Right lobe of liver (tissue), 4 donors: ENCODE measurements around the gene PHLDA1.

Source experiments
- CTCF ChIP-seq, 4 donors: fragments of 200-600 bp in 3 of 4; fragments of 450-650 bp in 1 of 4; IDR thresholded peaks; one replicate each; pipeline versions ENCODE4 v1.5.1 to v1.8.0; 2016 to 2022; ENCODE audit warnings: antibody characterized with exemption in 4 of 4, mild to moderate bottlenecking in 2 of 4
- POLR2A ChIP-seq: fragments of 450-650 bp; IDR thresholded peaks from one replicate; pipeline ENCODE4 v1.6.1; 2017; ENCODE audit warnings: antibody characterized with exemption, mild to moderate bottlenecking
- donor health status: DM: no; HTN: no; CAD: no.
- donor health status: DM: no; HTN: no; CAD: no.
- donor health status: DM: no; HTN: yes; CAD: no.

DNA sequence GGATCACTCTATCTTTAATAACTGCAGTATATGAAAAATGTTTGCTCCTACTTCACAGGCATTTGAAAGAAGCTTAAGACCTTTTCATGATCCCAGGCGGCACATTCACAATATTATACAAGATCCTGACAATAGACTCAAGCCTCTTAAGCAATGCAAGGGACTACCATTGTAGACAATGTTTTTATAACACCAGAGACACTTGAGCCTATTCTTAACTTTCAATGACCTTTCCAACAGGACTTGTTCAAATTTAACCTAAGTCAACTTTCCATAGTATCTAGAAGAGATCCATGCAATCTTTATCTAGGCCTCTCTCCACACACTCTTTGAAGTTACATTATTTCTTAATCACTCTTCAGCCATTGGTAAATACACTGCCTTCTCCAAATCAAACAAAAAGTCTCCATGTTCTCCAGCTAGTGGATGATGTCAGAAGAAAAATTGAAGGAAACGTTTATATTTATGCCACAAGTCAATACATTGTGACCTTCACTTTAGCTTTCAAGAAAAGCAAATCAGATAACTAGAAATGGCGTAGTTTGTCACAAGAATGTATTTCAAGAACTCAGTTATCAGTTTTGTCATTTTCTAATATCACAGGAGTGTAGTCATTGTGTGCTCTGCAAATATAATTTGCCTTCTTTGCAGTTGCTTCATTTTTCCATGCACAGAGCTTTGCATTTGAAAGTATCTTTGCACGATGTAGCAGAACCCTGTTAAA lies 41.2 kb downstream of the PHLDA1 start:
- no peak for TF ChIP-seq CTCF (IDR thresholded peaks at IDR 0.05)
- TF ChIP-seq POLR2A = no peak
